SK-N-SH (cell line): ENCODE measurements around the gene ADAMTSL1. TPM values are rescaled to one million over a fixed set of nuclear protein-coding genes. Genes with fewer than 3 reads are reported as not detected.

Source experiments
- CTCF ChIA-PET: fragments of 300-600, 350-600 bp; formaldehyde crosslinking; extraction: SDS; loops from one replicate; lab custom pipeline; 2021; lab: Yijun Ruan, JAX
- POLR2A ChIA-PET: fragments of 350-600 bp; sonication (Branson Sonifier 250); formaldehyde crosslinking; extraction: SDS; loops from one replicate; lab custom pipeline; 2020; ENCODE audit warnings: antibody characterized with exemption, inconsistent platforms; lab: Yijun Ruan, JAX
- DNase-seq: peaks from one replicate; pipeline ENCODE4 v3.0.0; 2012
- H2AFZ ChIP-seq: fragments of 200-600 bp; sonication (generic); 2 replicates; pipeline ENCODE4 v1.8.1; 2016; ENCODE audit warnings: antibody characterized with exemption, mild to moderate bottlenecking, low read depth
- H3F3A ChIP-seq: fragments of 200-600 bp; sonication (generic); replicated peaks from 2 replicates; pipeline ENCODE3; 2016; ENCODE audit warnings: antibody characterized with exemption, mild to moderate bottlenecking; ENCODE audit not compliant: insufficient read depth
- H3K27ac ChIP-seq, 2 experiments: fragments of 200-500 bp in 1 of 2; fragments of 200-600 bp in 1 of 2; sonication (Bioruptor generic) in 1 of 2; sonication (generic), shearing (Covaris generic) in 1 of 2; 2 replicates each; pipeline versions ENCODE4 v1.5.1 to v1.6.1; 2014 to 2016; ENCODE audit warnings: low read depth in 2 of 2, inconsistent platforms in 1 of 2, low read length in 1 of 2, mild to moderate bottlenecking in 1 of 2, mixed read lengths in 1 of 2
- H3K27me3 ChIP-seq: fragments of 200-600 bp; sonication (generic), shearing (Covaris generic); 2 replicates; pipeline ENCODE4 v1.6.1; 2016; ENCODE audit warnings: mixed run types; ENCODE audit not compliant: insufficient read depth
- H3K36me3 ChIP-seq, 2 experiments: fragments of 200-500 bp in 1 of 2; fragments of 200-600 bp in 1 of 2; sonication (Bioruptor generic) in 1 of 2; sonication (generic) in 1 of 2; replicated peaks in 1 of 2; 2 replicates each; pipeline versions ENCODE3 to v1.5.1; 2014 to 2016; ENCODE audit warnings: low read length in 1 of 2, mild to moderate bottlenecking in 1 of 2; ENCODE audit not compliant: insufficient read depth in 2 of 2, control insufficient read depth in 1 of 2
- H3K4me1 ChIP-seq, 2 experiments: fragments of 200-500 bp in 1 of 2; fragments of 200-600 bp in 1 of 2; sonication (Bioruptor generic) in 1 of 2; sonication (generic), shearing (Covaris generic) in 1 of 2; 2 replicates each; pipeline versions ENCODE4 v1.5.1 to v1.6.1; 2014 to 2016; ENCODE audit warnings: low read depth in 1 of 2, low read length in 1 of 2, mixed run types in 1 of 2; ENCODE audit not compliant: insufficient read depth in 2 of 2, control insufficient read depth in 1 of 2
- H3K4me2 ChIP-seq: fragments of 200-600 bp; sonication (generic), shearing (Covaris generic); 2 replicates; pipeline ENCODE4 v1.6.1; 2017; ENCODE audit warnings: mixed run types
- H3K4me3 ChIP-seq, 2 experiments: fragments of 200-500 bp in 1 of 2; fragments of 200-600 bp in 1 of 2; sonication (Bioruptor generic) in 1 of 2; sonication (generic), shearing (Covaris generic) in 1 of 2; 2 replicates each; pipeline versions ENCODE4 v1.5.1 to v1.8.1; 2014 to 2016; ENCODE audit warnings: low read depth in 2 of 2, inconsistent platforms in 1 of 2, low read length in 1 of 2, mild to moderate bottlenecking in 1 of 2, mixed read lengths in 1 of 2, moderate library complexity in 1 of 2
- H3K79me2 ChIP-seq: fragments of 200-600 bp; sonication (generic); 2 replicates; pipeline ENCODE4 v1.8.1; 2017; ENCODE audit warnings: mild to moderate bottlenecking; ENCODE audit not compliant: insufficient read depth
- H3K9ac ChIP-seq: fragments of 200-600 bp; sonication (generic); 2 replicates; pipeline ENCODE4 v1.6.1; 2017; ENCODE audit warnings: mixed run types
- H3K9me2 ChIP-seq: fragments of 200-600 bp; sonication (generic); 2 replicates; pipeline ENCODE4 v1.6.1; 2017; ENCODE audit warnings: mixed run types
- H3K9me3 ChIP-seq: fragments of 200-600 bp; sonication (generic); 2 replicates; pipeline ENCODE4 v1.6.1; 2017; ENCODE audit warnings: mixed run types, mild to moderate bottlenecking, moderate library complexity
- H4K20me1 ChIP-seq: fragments of 200-600 bp; sonication (generic); 2 replicates; pipeline ENCODE4 v1.6.1; 2017; ENCODE audit warnings: mild to moderate bottlenecking, mixed run types; ENCODE audit not compliant: insufficient read depth
- CHD2 ChIP-seq: fragments of 150-350 bp; IDR thresholded peaks from 2 replicates; pipeline ENCODE4 v1.6.1; 2018; ENCODE audit warnings: low read length; ENCODE audit not compliant: partially characterized antibody
- ELF1 ChIP-seq: IDR thresholded peaks from 2 replicates; pipeline ENCODE4 v1.4.0; 2012
- EP300 ChIP-seq, 2 experiments: IDR thresholded peaks; 2 replicates each; pipeline versions ENCODE4 v1.4.0 to v1.6.1; 2012; ENCODE audit warnings: borderline replicate concordance in 1 of 2, low read depth in 1 of 2, low read length in 1 of 2
- EZH2phosphoT487 ChIP-seq: fragments of 200-600 bp; sonication (generic); IDR thresholded peaks from 2 replicates; pipeline ENCODE4 v1.6.1; 2017; ENCODE audit warnings: low read depth, mixed run types, mild to moderate bottlenecking, antibody characterized with exemption, moderate library complexity, borderline replicate concordance
- FOXJ3 ChIP-seq: sonication (generic); formaldehyde crosslinking; IDR thresholded peaks from 2 replicates; pipeline ENCODE4 v1.5.1; 2020; ENCODE audit warnings: mild to moderate bottlenecking, missing genetic modification reagents
- FOXM1 ChIP-seq: IDR thresholded peaks from 2 replicates; pipeline ENCODE4 v1.4.0; 2012; ENCODE audit warnings: low read depth, mild to moderate bottlenecking
- GABPA ChIP-seq: IDR thresholded peaks from 2 replicates; pipeline ENCODE4 v1.4.0; 2012; ENCODE audit warnings: low read depth, mild to moderate bottlenecking
- GATA2 ChIP-seq: sonication (generic); formaldehyde crosslinking; IDR thresholded peaks from 2 replicates; pipeline ENCODE4 v1.5.0; 2020; ENCODE audit warnings: mild to moderate bottlenecking, missing genetic modification reagents
- JUND ChIP-seq: IDR thresholded peaks from 2 replicates; pipeline ENCODE4 v1.4.0; 2012
- MEF2A ChIP-seq: IDR thresholded peaks from 2 replicates; pipeline ENCODE4 v1.4.0; 2012; ENCODE audit warnings: low read depth, borderline replicate concordance
- NRF1 ChIP-seq: IDR thresholded peaks from 2 replicates; pipeline ENCODE4 v1.6.1; 2012; ENCODE audit warnings: low read depth, mild to moderate bottlenecking, low read length
- RFX5 ChIP-seq: IDR thresholded peaks from 2 replicates; pipeline ENCODE4 v1.6.1; 2012; ENCODE audit warnings: mild to moderate bottlenecking, improper control_type of control experiment, low read length
- RXRA ChIP-seq: IDR thresholded peaks from 2 replicates; pipeline ENCODE4 v1.4.0; 2012; ENCODE audit warnings: low read depth, mild to moderate bottlenecking, borderline replicate concordance
- TAF1 ChIP-seq: IDR thresholded peaks from 2 replicates; pipeline ENCODE4 v1.6.1; 2012; ENCODE audit warnings: low read depth, mild to moderate bottlenecking, low read length, moderate library complexity, borderline replicate concordance
- TCF12 ChIP-seq: IDR thresholded peaks from 2 replicates; pipeline ENCODE4 v1.4.0; 2012
- WGBS: methylation state at CpG from one replicate; pipeline ENCODE4 v1.1.6; 2017; ENCODE audit warnings: low lambda C conversion rate; 5-methylcytosine and 5-hydroxymethylcytosine counted together
- polyA plus RNA-seq, 3 experiments: library from polyadenylated mRNA; depleted of rRNA; stranded (reverse); fragments of >200 nt; gene quantifications; 2 replicates each; pipeline ENCODE4 v1.2.3, GENCODE V29; 2012
- TF ChIP-seq, protein P1 (sequence below): fragments of 200-600 bp; sonication (generic); IDR thresholded peaks from 2 replicates; pipeline ENCODE4 v1.6.1; 2017; ENCODE audit warnings: antibody characterized with exemption, mild to moderate bottlenecking, moderate library complexity
- TF ChIP-seq, protein P2 (sequence below): IDR thresholded peaks from 2 replicates; pipeline ENCODE4 v1.6.1; 2012; ENCODE audit warnings: mild to moderate bottlenecking, low read depth, low read length, moderate library complexity
- TF ChIP-seq, protein P3 (sequence below): fragments of 150-350 bp; IDR thresholded peaks from 2 replicates; pipeline ENCODE4 v1.6.1; 2017; ENCODE audit warnings: antibody characterized with exemption, low read length, low read depth, borderline replicate concordance
- TF ChIP-seq, protein P4 (sequence below): IDR thresholded peaks from 2 replicates; pipeline ENCODE4 v1.4.0; 2012; ENCODE audit warnings: low read depth

ADAMTSL1 gene
- polyA plus RNA-seq, 1 of the 3 experiments (the other 2 are of a cell fraction), result 114 TPM

DNA sequence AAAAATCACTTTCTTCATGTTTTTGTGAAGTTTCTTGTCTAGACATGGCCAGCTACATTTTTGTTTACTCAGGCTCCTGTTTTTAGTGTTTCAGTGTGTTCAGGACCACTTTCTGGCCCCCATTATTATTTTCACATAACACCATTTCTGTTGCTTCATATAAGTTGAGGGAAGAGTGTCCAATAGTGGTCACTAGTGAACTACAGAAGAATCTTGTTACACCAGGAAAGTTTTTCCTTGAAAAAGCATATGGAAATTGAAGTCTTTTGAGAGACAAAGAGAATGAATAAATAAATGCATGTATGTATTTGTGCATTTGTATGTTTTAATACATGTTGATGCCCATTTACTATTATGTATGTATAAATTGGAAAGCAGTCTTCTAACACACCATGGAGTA, 3.8 kb downstream of the ADAMTSL1 start:
- Histone ChIP-seq H3K4me1 (peaks cover 0 to 21% of the 10 kb centered on the region in 2 experiments; a peak in 3 of 4 replicates), H3K9me3 (no peaks in the 10 kb centered on the region), H3K9me2 (no peaks in the 10 kb centered on the region), H4K20me1 (no peaks in the 10 kb centered on the region), H3K4me2 (peak overlapping the region; percentile 84), H3K36me3 (peaks cover 0 to 28% of the 10 kb centered on the region in 2 experiments), H3K79me2 (peaks cover 94% of the 10 kb centered on the region), H3K27ac (peak overlapping the region; percentile 83 to 91; a peak in 3 of 4 replicates), H3F3A (peaks cover 52% of the 10 kb centered on the region)
- CTCF ChIA-PET, result interaction anchor here (1.6 kb wide), 1 partner anchor 223 kb away, joined by 4 read pairs; no protein-coding TSS in a partner anchor
- no peak for DNase-seq
- no peak for TF ChIP-seq TAF1
- TF ChIP-seq, protein P1, sequence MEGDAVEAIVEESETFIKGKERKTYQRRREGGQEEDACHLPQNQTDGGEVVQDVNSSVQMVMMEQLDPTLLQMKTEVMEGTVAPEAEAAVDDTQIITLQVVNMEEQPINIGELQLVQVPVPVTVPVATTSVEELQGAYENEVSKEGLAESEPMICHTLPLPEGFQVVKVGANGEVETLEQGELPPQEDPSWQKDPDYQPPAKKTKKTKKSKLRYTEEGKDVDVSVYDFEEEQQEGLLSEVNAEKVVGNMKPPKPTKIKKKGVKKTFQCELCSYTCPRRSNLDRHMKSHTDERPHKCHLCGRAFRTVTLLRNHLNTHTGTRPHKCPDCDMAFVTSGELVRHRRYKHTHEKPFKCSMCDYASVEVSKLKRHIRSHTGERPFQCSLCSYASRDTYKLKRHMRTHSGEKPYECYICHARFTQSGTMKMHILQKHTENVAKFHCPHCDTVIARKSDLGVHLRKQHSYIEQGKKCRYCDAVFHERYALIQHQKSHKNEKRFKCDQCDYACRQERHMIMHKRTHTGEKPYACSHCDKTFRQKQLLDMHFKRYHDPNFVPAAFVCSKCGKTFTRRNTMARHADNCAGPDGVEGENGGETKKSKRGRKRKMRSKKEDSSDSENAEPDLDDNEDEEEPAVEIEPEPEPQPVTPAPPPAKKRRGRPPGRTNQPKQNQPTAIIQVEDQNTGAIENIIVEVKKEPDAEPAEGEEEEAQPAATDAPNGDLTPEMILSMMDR, result peak; percentile 32
- no peak for TF ChIP-seq ELF1
- TF ChIP-seq, all 33 proteins: peak for 1
- Histone ChIP-seq H3K27me3 (no peaks in the 10 kb centered on the region), H3K9ac (peak overlapping the region; percentile 82), H3K4me3 (peak overlapping the region in 1 of 2 experiments; percentile 81; a peak in 2 of 4 replicates), H2AFZ (no peak overlapping the region)
- POLR2A ChIA-PET, result no interaction called here

DNA sequence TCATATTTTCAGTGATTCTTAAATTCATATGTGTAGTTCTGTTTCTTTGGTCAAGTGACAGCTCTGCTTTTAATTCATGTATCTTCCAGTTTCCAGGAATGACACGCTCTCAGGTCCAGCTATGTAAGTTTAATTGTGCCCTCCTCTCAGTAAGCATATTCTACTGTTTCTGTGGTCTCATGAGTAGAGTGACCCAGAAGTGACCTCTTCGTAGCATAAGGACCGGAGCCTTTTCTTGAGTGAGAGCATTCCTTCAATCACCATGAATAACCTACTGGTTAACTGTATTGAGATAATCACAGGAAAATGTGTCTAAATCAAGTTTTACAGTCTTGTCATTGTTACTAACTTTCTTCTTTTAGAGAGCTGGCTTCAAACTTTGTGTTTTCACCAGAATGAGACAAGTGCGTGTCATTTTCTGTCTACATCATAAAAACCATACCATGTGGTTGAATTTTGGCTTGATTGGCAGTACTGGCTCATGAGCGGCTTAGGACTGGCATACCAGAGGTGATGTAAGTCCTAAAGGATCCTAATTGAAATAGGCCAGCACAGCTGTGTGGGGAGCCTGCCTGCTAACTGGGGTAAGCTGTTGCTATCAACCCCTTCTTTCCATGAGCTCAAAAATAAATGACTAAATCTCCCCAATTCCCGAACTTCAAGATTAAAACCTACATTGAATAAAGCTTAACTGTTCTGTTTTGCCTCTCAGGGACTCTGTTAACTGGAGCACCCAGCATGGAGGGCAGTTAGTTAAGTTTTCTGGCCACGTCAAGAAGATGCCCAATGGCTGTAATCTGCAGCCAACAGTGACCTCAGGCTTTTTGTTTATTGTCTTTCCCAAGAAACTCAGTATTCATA, 4.8 kb downstream of the ADAMTSL1 start:
- no peaks in the 10 kb centered on the region for H3K9me2 ChIP-seq
- no peaks in the 10 kb centered on the region for H4K20me1 ChIP-seq
- no peak overlapping the region for H2AFZ ChIP-seq
- peaks cover 98% of the 10 kb centered on the region for H3K79me2 ChIP-seq
- ChIA-PET CTCF (interaction anchor here (1.1 kb wide), 1 partner anchor 14 kb away, joined by 3 read pairs; no protein-coding TSS in a partner anchor), POLR2A (no interaction called here)
- H3K36me3 ChIP-seq, result peaks cover 0 to 35% of the 10 kb centered on the region in 2 experiments
- peak overlapping the region; percentile 84 for H3K4me2 ChIP-seq
- H3F3A ChIP-seq, result peaks cover 46% of the 10 kb centered on the region
- peak overlapping the region; percentile 82 for H3K9ac ChIP-seq
- 35% methylated on average over 7 of the region's 7 CpGs for WGBS
- peak overlapping the region; percentile 83 to 91 for H3K27ac ChIP-seq
- H3K27me3 ChIP-seq, result no peaks in the 10 kb centered on the region
- no peaks in the 10 kb centered on the region for H3K9me3 ChIP-seq
- no peak for DNase-seq
- peak overlapping the region in 1 of 2 experiments; percentile 81; a peak in 2 of 4 replicates for H3K4me3 ChIP-seq
- H3K4me1 ChIP-seq, result peaks cover 0 to 21% of the 10 kb centered on the region in 2 experiments; a peak in 3 of 4 replicates
- no peak for TF ChIP-seq GATA2 (CRISPR knock-in tag)
- TF ChIP-seq NRF1, result no peak
- peak; percentile 19; the same call in 1 of the 2 replicates for TF ChIP-seq RFX5
- TF ChIP-seq, protein P2, sequence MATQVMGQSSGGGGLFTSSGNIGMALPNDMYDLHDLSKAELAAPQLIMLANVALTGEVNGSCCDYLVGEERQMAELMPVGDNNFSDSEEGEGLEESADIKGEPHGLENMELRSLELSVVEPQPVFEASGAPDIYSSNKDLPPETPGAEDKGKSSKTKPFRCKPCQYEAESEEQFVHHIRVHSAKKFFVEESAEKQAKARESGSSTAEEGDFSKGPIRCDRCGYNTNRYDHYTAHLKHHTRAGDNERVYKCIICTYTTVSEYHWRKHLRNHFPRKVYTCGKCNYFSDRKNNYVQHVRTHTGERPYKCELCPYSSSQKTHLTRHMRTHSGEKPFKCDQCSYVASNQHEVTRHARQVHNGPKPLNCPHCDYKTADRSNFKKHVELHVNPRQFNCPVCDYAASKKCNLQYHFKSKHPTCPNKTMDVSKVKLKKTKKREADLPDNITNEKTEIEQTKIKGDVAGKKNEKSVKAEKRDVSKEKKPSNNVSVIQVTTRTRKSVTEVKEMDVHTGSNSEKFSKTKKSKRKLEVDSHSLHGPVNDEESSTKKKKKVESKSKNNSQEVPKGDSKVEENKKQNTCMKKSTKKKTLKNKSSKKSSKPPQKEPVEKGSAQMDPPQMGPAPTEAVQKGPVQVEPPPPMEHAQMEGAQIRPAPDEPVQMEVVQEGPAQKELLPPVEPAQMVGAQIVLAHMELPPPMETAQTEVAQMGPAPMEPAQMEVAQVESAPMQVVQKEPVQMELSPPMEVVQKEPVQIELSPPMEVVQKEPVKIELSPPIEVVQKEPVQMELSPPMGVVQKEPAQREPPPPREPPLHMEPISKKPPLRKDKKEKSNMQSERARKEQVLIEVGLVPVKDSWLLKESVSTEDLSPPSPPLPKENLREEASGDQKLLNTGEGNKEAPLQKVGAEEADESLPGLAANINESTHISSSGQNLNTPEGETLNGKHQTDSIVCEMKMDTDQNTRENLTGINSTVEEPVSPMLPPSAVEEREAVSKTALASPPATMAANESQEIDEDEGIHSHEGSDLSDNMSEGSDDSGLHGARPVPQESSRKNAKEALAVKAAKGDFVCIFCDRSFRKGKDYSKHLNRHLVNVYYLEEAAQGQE, result no peak
- TF ChIP-seq RXRA, result peak; percentile 65
- TF ChIP-seq GABPA, result no peak
- peak; percentile 7; the same call in 1 of the 2 replicates for TF ChIP-seq MEF2A
- no peak for TF ChIP-seq FOXJ3
- peak in 1 of 2 experiments; percentile 63; a peak in 1 of 4 replicates for TF ChIP-seq EP300 (IDR thresholded peaks at IDR 0.05; ENCODE audit: borderline replicate concordance in 1 of 2, low read depth in 1 of 2, low read length in 1 of 2)
- TF ChIP-seq, protein P3, sequence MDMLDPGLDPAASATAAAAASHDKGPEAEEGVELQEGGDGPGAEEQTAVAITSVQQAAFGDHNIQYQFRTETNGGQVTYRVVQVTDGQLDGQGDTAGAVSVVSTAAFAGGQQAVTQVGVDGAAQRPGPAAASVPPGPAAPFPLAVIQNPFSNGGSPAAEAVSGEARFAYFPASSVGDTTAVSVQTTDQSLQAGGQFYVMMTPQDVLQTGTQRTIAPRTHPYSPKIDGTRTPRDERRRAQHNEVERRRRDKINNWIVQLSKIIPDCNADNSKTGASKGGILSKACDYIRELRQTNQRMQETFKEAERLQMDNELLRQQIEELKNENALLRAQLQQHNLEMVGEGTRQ, result no peak
- peak; percentile 82 for TF ChIP-seq TCF12
- peak; percentile 29; the same call in 1 of the 2 replicates for TF ChIP-seq JUND
- TF ChIP-seq CHD2, result no peak
- no peak for TF ChIP-seq EZH2phosphoT487
- no peak for TF ChIP-seq ELF1
- TF ChIP-seq FOXM1, result no peak
- TF ChIP-seq TAF1, result peak; percentile 25; the same call in 1 of the 2 replicates
- TF ChIP-seq, protein P4, sequence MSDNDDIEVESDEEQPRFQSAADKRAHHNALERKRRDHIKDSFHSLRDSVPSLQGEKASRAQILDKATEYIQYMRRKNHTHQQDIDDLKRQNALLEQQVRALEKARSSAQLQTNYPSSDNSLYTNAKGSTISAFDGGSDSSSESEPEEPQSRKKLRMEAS, result peak; percentile 49; the same call in 1 of the 2 replicates
